Adrenal gland (tissue), 12 donors: ENCODE data around the gene NELFA. TPM values are rescaled to one million over a fixed set of nuclear protein-coding genes. Genes with fewer than 3 reads are reported as not detected.
A peak's percentile ranks its signal among the peaks of the same experiment; 100 is the strongest.

ENCODE experiments used
- DNase-seq, 7 donors: peaks; one replicate each; pipeline ENCODE4 v3.0.0-alpha.2; 2019 to 2020
- H3K27ac ChIP-seq, 5 donors: fragments of 200-600 bp; sonication (generic) in 4 of 5; 1 replicate in 3 of 5; 2 replicates in 2 of 5; pipeline versions ENCODE4 v1.5.1 to v1.8.0; 2016 to 2020; ENCODE audit warnings: mild to moderate bottlenecking in 1 of 5
- H3K27me3 ChIP-seq: fragments of 200-600 bp; 2 replicates; pipeline ENCODE4 v1.8.0; 2021
- H3K36me3 ChIP-seq, 2 donors: fragments of 200-600 bp; replicated peaks in 1 of 2; 1 replicate in 1 of 2; 2 replicates in 1 of 2; pipeline versions ENCODE4 v1.5.1 to v1.8.0; 2018 to 2022
- H3K4me1 ChIP-seq, 2 donors: fragments of 200-600 bp; replicated peaks in 1 of 2; 1 replicate in 1 of 2; 2 replicates in 1 of 2; pipeline versions ENCODE4 v1.5.1 to v1.8.0; 2018 to 2021
- H3K4me3 ChIP-seq, 4 donors: fragments of 200-600 bp; sonication (generic) in 3 of 4; one replicate each; pipeline ENCODE4 v1.5.1; 2016 to 2018
- H3K9me3 ChIP-seq, 3 donors: fragments of 200-600 bp; sonication (generic) in 1 of 3; replicated peaks in 1 of 3; 1 replicate in 2 of 3; 2 replicates in 1 of 3; pipeline versions ENCODE4 v1.5.1 to v1.8.0; 2016 to 2021
- CTCF ChIP-seq, 6 experiments: fragments of 450-650 bp in 4 of 6; fragments of 200-600 bp in 2 of 6; sonication (generic) in 1 of 6; IDR thresholded peaks; 1 replicate in 5 of 6; 2 replicates in 1 of 6; pipeline versions ENCODE4 v1.5.1 to v1.8.0; 2016 to 2021; ENCODE audit warnings: antibody characterized with exemption in 6 of 6, mild to moderate bottlenecking in 2 of 6, moderate library complexity in 1 of 6
- POLR2A ChIP-seq, 2 donors: fragments of 450-650 bp; IDR thresholded peaks; one replicate each; pipeline ENCODE4 v1.6.1; 2017; ENCODE audit warnings: antibody characterized with exemption in 2 of 2, mild to moderate bottlenecking in 2 of 2, moderate library complexity in 1 of 2
- WGBS, 4 donors: extraction: QIAGEN DNeasy Blood & Tissue Kit in 2 of 4; methylation state at CpG; one replicate each; pipeline versions ENCODE4 v1.1.5 to v1.1.7; 2013 to 2017; 5-methylcytosine and 5-hydroxymethylcytosine counted together
- intact Hi-C, 2 donors: fragments of 100-400 bp; cut with DNase I; formaldehyde crosslinking; loops; one replicate each; pipeline versions ENCODE4 v1.14.1 to v1.15.0; 2022 to 2023
- polyA plus RNA-seq, 3 donors: library from polyadenylated mRNA; stranded (reverse); fragments of 200-250 nt in 2 of 3; fragments of 350-450 nt in 1 of 3; fragmentation: Illumina TruSeq in 1 of 3; extraction: RNeasy Lipid Tissue Mini Kit (QIAGEN cat#74804) in 1 of 3; gene quantifications; one replicate each; pipeline ENCODE4 v1.2.3, GENCODE V29; 2013 to 2014
- total RNA-seq, 9 donors: library from RNA; depleted of rRNA in 4 of 9; stranded (reverse); fragments of >200 nt in 4 of 9; fragments of 120-200 nt in 1 of 9; fragmentation: NEBNext Ultra II Directional in 1 of 9; extraction: Animal tissue kit (Norgen Biotek cat#: 25700) in 1 of 9; gene quantifications; one replicate each; pipeline versions ENCODE4 v1.1.0 to v1.2.4, GENCODE V29; 2013 to 2023
- donor health status: healthy with polysubstance abuse.
- donor health status: Bipolar disorder and iron deficiency.
- donor health status: DM: yes; HTN: yes; CAD: no.
- donor health status: DM: no; HTN: no; CAD: no.
- donor health status: DM: no; HTN: no; CAD: no.
- donor health status: DM: yes; HTN: yes; CAD: no.

NELFA gene
- total and polyA plus RNA-seq, 12 donors: 8.5 to 55.2 (median 25.6) TPM

GRCh38 chr4:2009651-2010233 lies 968 bp upstream of the NELFA start:
- H3K36me3 ChIP-seq: no peaks in the 10 kb centered on the region
- WGBS, 4 donors: 3 to 8% (median 4%) methylated on average over 23 of the region's 23 CpGs
- peak in 1 of 2 donors; percentile 25 for TF ChIP-seq POLR2A (IDR thresholded peaks at IDR 0.05)
- peak in 5 of 6 experiments; percentile 18 to 59 (median 48) for TF ChIP-seq CTCF (IDR thresholded peaks at IDR 0.05)
- H3K27me3 ChIP-seq: no peaks in the 10 kb centered on the region
- H3K4me3 ChIP-seq: peak overlapping the region; percentile 68 to 100 (median 88)
- peak; percentile 51 to 87 (median 84) for DNase-seq
- intact Hi-C loops: loop anchor here in 1 of 2 donors (10.0 kb wide), 1 partner anchor 95 kb away; no protein-coding TSS in a partner anchor
- peaks cover 9 to 32% of the 10 kb centered on the region in 2 donors for H3K4me1 ChIP-seq
- no peaks in the 10 kb centered on the region for H3K9me3 ChIP-seq
- peak overlapping the region; percentile 89 to 100 (median 96) for H3K27ac ChIP-seq

GRCh38 chr4:2008671-2008920 lies 178 bp downstream of the NELFA start:
- H3K4me3 ChIP-seq: peak overlapping the region; percentile 68 to 100 (median 88)
- DNase-seq: peak in 1 of 7 donors; percentile 31
- WGBS, 4 donors: 0 to 2% (median 0%) methylated on average over 7 to 27 of the region's 27 CpGs
- no peaks in the 10 kb centered on the region for H3K27me3 ChIP-seq
- TF ChIP-seq POLR2A (IDR thresholded peaks at IDR 0.05): no peak
- no peak for TF ChIP-seq CTCF (IDR thresholded peaks at IDR 0.05)
- H3K36me3 ChIP-seq: peaks cover 0 to 3% of the 10 kb centered on the region in 2 donors
- H3K4me1 ChIP-seq: peaks cover 9 to 32% of the 10 kb centered on the region in 2 donors
- H3K9me3 ChIP-seq: no peaks in the 10 kb centered on the region
- intact Hi-C loops: loop anchor here in 1 of 2 donors (10.0 kb wide), 1 partner anchor 94 kb away; no protein-coding TSS in a partner anchor
- H3K27ac ChIP-seq: peak overlapping the region; percentile 89 to 100 (median 96)

GRCh38 chr4:2007804-2008670 lies 737 bp downstream of the NELFA start:
- H3K36me3 ChIP-seq: peaks cover 0 to 8% of the 10 kb centered on the region in 2 donors
- H3K4me3 ChIP-seq: peak overlapping the region in 2 of 4 donors; percentile 68 to 100
- peak in 1 of 7 donors; percentile 37 for DNase-seq
- WGBS, 4 donors: 1 to 2% (median 1%) methylated on average over 26 to 57 of the region's 57 CpGs
- intact Hi-C loops: loop anchor here in 1 of 2 donors (10.0 kb wide), 1 partner anchor 93 kb away; no protein-coding TSS in a partner anchor
- peaks cover 9 to 32% of the 10 kb centered on the region in 2 donors for H3K4me1 ChIP-seq
- no peaks in the 10 kb centered on the region for H3K27me3 ChIP-seq
- H3K9me3 ChIP-seq: no peaks in the 10 kb centered on the region
- TF ChIP-seq POLR2A (IDR thresholded peaks at IDR 0.05) (no peak), CTCF (IDR thresholded peaks at IDR 0.05) (no peak)
- H3K27ac ChIP-seq: peak overlapping the region in 3 of 5 donors; percentile 89 to 100 (median 96)
